Uterus (tissue), 2 donors: Measurements from ENCODE around the gene ZSCAN4.

ENCODE experiments used
- POLR2A ChIP-seq, 2 donors: fragments of 450-650 bp; IDR thresholded peaks; one replicate each; pipeline ENCODE4 v1.6.1; 2016; ENCODE audit warnings: antibody characterized with exemption in 2 of 2, mild to moderate bottlenecking in 1 of 2, moderate library complexity in 1 of 2
- TF ChIP-seq, protein P1 (sequence below), 4 experiments: fragments of 200-600 bp in 2 of 4; fragments of 450-650 bp in 2 of 4; sonication (generic) in 2 of 4; IDR thresholded peaks; one replicate each; pipeline ENCODE4 v1.5.1; 2016 to 2019; ENCODE audit warnings: antibody characterized with exemption in 4 of 4, mild to moderate bottlenecking in 2 of 4, moderate library complexity in 1 of 4

DNA sequence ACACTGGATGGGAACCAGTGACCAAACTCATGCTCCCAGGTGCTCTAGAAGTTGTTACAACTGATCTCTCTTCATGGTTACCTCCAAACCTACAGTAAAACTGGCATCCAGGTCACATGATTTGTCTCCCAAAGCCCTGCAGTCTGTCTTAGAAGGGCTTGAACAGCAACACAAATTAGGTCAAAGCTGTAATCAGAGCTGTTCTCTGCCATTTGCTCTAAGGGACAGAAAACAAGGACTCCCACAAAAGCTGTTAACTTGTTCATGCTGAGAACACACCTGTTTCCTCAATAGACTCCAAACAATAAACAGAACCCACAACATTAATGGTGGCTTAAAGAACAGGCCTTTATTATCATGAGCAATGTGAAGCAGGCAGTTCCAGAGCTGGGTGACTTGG is 50.7 kb downstream of the ZSCAN4 start:
- TF ChIP-seq, protein P1, sequence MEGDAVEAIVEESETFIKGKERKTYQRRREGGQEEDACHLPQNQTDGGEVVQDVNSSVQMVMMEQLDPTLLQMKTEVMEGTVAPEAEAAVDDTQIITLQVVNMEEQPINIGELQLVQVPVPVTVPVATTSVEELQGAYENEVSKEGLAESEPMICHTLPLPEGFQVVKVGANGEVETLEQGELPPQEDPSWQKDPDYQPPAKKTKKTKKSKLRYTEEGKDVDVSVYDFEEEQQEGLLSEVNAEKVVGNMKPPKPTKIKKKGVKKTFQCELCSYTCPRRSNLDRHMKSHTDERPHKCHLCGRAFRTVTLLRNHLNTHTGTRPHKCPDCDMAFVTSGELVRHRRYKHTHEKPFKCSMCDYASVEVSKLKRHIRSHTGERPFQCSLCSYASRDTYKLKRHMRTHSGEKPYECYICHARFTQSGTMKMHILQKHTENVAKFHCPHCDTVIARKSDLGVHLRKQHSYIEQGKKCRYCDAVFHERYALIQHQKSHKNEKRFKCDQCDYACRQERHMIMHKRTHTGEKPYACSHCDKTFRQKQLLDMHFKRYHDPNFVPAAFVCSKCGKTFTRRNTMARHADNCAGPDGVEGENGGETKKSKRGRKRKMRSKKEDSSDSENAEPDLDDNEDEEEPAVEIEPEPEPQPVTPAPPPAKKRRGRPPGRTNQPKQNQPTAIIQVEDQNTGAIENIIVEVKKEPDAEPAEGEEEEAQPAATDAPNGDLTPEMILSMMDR (IDR thresholded peaks at IDR 0.05) = no peak
- TF ChIP-seq POLR2A (IDR thresholded peaks at IDR 0.05) = no peak
